Measurements from ENCODE around the gene LRRC49. TPM values are rescaled to one million over a fixed set of nuclear protein-coding genes. Genes with fewer than 3 reads are reported as not detected.

LRRC49 gene
- total RNA-seq, 4 donors from 2014 or later: 8.3 to 16.1 (median 11.9) TPM

GRCh38 chr15:70876683-70877082, 15.9 kb upstream of the LRRC49 start:
- no peak for DNase-seq
- Histone ChIP-seq H3K27ac (peak overlapping the region; percentile 19 to 63 (median 60)), H3K4me1 (peaks cover 18 to 43% of the 10 kb centered on the region in 2 donors), H3K36me3 (no peaks in the 10 kb centered on the region), H3K9me3 (no peaks in the 10 kb centered on the region), H3K27me3 (no peaks in the 10 kb centered on the region), H3K4me3 (replicated peaks in 1 of 3) (no peak overlapping the region)
- intact Hi-C loops (cut with DNase I): loop anchor here (5.0 kb wide), 1 partner anchor 44 kb away; no protein-coding TSS in a partner anchor
- 79% methylated on average over 2 of the region's 2 CpGs for WGBS, 2 donors
- no peak for TF ChIP-seq POLR2A (IDR thresholded peaks at IDR 0.05)
- no peak for TF ChIP-seq CTCF (IDR thresholded peaks at IDR 0.05)

- intact Hi-C loops (cut with DNase I): loop anchor here (5.0 kb wide), 1 partner anchor 47 kb away; no protein-coding TSS in a partner anchor
- H3K27me3 ChIP-seq: no peaks in the 10 kb centered on the region
- no peaks in the 10 kb centered on the region for H3K36me3 ChIP-seq
- WGBS, 2 donors: 67 to 69% methylated on average over 2 of the region's 2 CpGs
- TF ChIP-seq POLR2A (IDR thresholded peaks at IDR 0.05) (no peak), CTCF (IDR thresholded peaks at IDR 0.05) (no peak)
- peaks cover 18 to 29% of the 10 kb centered on the region in 2 donors for H3K4me1 ChIP-seq
- H3K9me3 ChIP-seq: no peaks in the 10 kb centered on the region
- no peak for DNase-seq
- H3K4me3 ChIP-seq (replicated peaks in 1 of 3): no peak overlapping the region
- no peak overlapping the region for H3K27ac ChIP-seq
Measured at GRCh38 chr15:70879401-70879800, 13.2 kb upstream of the LRRC49 start.

GRCh38 chr15:70880781-70881180, 11.8 kb upstream of the LRRC49 start:
- 91 to 97% methylated on average over 2 of the region's 2 CpGs for WGBS, 2 donors
- TF ChIP-seq POLR2A (IDR thresholded peaks at IDR 0.05) (no peak), CTCF (IDR thresholded peaks at IDR 0.05) (no peak)
- Histone ChIP-seq H3K9me3 (no peaks in the 10 kb centered on the region), H3K4me1 (peaks cover 15 to 16% of the 10 kb centered on the region in 2 donors), H3K27me3 (no peaks in the 10 kb centered on the region), H3K36me3 (no peaks in the 10 kb centered on the region), H3K27ac (no peak overlapping the region), H3K4me3 (replicated peaks in 1 of 3) (no peak overlapping the region)
- intact Hi-C loops (cut with DNase I): no loop called here
- no peak for DNase-seq

- peaks cover under 1 to 3% of the 10 kb centered on the region in 2 donors for H3K4me1 ChIP-seq
- DNase-seq: no peak
- H3K4me3 ChIP-seq (replicated peaks in 1 of 3): no peak overlapping the region
- H3K27ac ChIP-seq: no peak overlapping the region
- WGBS, 2 donors: 89% methylated on average over 2 of the region's 2 CpGs
- intact Hi-C loops (cut with DNase I): no loop called here
- H3K27me3 ChIP-seq: no peaks in the 10 kb centered on the region
- no peaks in the 10 kb centered on the region for H3K36me3 ChIP-seq
- TF ChIP-seq POLR2A (IDR thresholded peaks at IDR 0.05) (no peak), CTCF (IDR thresholded peaks at IDR 0.05) (no peak)
- no peaks in the 10 kb centered on the region for H3K9me3 ChIP-seq
Measured at GRCh38 chr15:70882361-70882760, 10.3 kb upstream of the LRRC49 start.

GRCh38 chr15:70892912-70893560, 410 bp downstream of the LRRC49 start:
- WGBS, 2 donors: 3 to 7% methylated on average over 10 of the region's 10 CpGs

More at GRCh38 chr15:70892912-70893560, 410 bp downstream of the LRRC49 start:
- H3K36me3 ChIP-seq: no peaks in the 10 kb centered on the region
- peak overlapping the region; percentile 6 to 57 (median 47) for H3K27ac ChIP-seq
- peaks cover 0 to 5% of the 10 kb centered on the region in 2 donors for H3K4me1 ChIP-seq
- TF ChIP-seq CTCF (IDR thresholded peaks at IDR 0.05) (peak; percentile 27 to 65 (median 54)), POLR2A (IDR thresholded peaks at IDR 0.05) (no peak)
- DNase-seq: peak; percentile 42 to 51
- H3K4me3 ChIP-seq (replicated peaks in 1 of 3): peak overlapping the region; percentile 12 to 54 (median 53)
- no peaks in the 10 kb centered on the region for H3K27me3 ChIP-seq
- intact Hi-C loops (cut with DNase I): no loop called here
- H3K9me3 ChIP-seq: no peaks in the 10 kb centered on the region

Data from thyroid gland (tissue), 4 donors.